HAP-1 (cell line): ENCODE measurements around the gene S100A16.

Experiments
- DNase-seq, 2 experiments: peaks; one replicate each; pipeline ENCODE4 v3.0.0-alpha.2; 2016 to 2020; ENCODE audit warnings: low spot score in 2 of 2
- H3K27me3 ChIP-seq: fragments of 250-450 bp; sonication (Bioruptor Pico); 2 replicates; pipeline ENCODE4 v1.5.1; 2020; ENCODE audit warnings: low read depth, mild to moderate bottlenecking, moderate library complexity
- H3K36me3 ChIP-seq: fragments of 250-450 bp; sonication (Bioruptor Pico); replicated peaks from 2 replicates; pipeline ENCODE4 v1.5.1; 2020; ENCODE audit warnings: mild to moderate bottlenecking
- H3K4me1 ChIP-seq: fragments of 250-450 bp; sonication (Bioruptor Pico); 2 replicates; pipeline ENCODE4 v1.5.1; 2020; ENCODE audit warnings: mild to moderate bottlenecking
- H3K4me3 ChIP-seq: fragments of 250-450 bp; sonication (Bioruptor Pico); 2 replicates; pipeline ENCODE4 v1.5.1; 2020; ENCODE audit warnings: mild to moderate bottlenecking, moderate library complexity
- H3K9me3 ChIP-seq: fragments of 250-450 bp; sonication (Bioruptor Pico); 2 replicates; pipeline ENCODE4 v1.5.1; 2020; ENCODE audit warnings: mild to moderate bottlenecking, moderate library complexity
- in situ Hi-C: fragments of 300-500 bp; cut with MboI; formaldehyde crosslinking; loops from 3 replicates; pipeline ENCODE4 v1.14.3; 2020; ENCODE audit warnings: low sequenced_read_pairs, inconsistent platforms, mixed read lengths

S100A16 gene

DNA sequence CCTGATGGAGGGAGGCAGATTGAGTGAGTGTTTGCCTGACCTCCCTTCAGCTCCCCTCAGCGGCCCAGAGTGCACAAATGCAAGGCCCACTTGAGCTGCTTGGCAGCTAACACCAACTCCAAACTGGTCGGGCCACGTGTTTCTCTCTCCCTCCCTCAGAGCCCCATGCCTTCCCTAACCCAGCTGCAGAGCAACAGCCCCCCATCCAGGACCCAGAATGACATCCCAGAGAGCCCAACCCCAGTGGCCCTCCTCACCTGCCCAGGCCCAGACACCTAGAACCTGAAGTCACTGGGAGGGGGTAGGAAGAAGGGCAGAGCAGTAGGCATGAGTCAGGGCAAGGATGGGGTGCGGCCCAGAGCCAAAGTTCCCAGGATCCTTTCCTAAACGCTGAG, 4.0 kb upstream of the S100A16 start:
- Histone ChIP-seq H3K4me1 (no peaks in the 10 kb centered on the region), H3K27me3 (no peaks in the 10 kb centered on the region), H3K9me3 (no peaks in the 10 kb centered on the region), H3K4me3 (no peak overlapping the region), H3K36me3 (peaks cover 6% of the 10 kb centered on the region)
- in situ Hi-C loops, result no loop called here
- no peak for DNase-seq

DNA sequence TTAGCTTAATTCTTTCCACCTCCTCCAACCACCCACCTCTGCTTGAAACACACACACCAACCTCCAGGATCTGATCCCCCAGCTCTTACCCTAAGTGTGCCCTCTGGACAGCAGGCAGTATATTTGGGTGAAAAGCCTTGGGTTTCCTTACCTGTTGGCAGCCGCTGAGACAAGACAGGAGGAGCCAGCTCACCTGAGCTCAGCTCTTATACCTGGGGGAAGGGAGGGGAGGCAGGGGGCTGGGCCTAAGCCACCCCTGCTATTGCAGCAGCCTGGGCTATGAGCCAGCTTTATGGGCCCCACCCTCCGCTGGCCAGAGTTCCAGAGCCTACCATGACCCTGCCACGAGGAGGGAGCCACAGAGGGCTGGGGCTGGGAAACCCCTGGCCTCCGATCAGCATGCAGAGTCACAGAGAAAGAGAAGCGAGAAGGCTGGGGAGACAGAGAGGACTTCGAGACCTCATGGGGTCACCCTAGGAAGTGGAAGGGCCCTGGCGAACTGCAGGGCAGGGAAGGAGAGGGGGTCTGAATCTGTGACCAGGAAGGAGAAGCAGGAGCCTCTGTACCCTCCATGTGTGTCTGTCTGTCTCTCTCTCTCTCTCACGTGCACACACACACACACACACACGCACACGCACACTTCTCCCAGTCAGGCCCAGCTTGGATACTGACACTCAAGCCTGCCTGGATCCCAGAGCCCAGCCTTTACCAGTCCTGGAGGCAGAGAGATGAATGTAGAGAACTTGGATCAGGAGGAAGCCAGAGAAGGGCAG, 3.4 kb upstream of the S100A16 start, which contains the start of gene S100A14:
S100A14 (minus strand) TSS at position 182 of the 773 bp plus-strand sequence. CDS start 467 bp downstream, outside the sequence.
- Histone ChIP-seq H3K9me3 (no peaks in the 10 kb centered on the region), H3K27me3 (no peaks in the 10 kb centered on the region), H3K4me3 (no peak within 1 kb of the TSS)

DNA sequence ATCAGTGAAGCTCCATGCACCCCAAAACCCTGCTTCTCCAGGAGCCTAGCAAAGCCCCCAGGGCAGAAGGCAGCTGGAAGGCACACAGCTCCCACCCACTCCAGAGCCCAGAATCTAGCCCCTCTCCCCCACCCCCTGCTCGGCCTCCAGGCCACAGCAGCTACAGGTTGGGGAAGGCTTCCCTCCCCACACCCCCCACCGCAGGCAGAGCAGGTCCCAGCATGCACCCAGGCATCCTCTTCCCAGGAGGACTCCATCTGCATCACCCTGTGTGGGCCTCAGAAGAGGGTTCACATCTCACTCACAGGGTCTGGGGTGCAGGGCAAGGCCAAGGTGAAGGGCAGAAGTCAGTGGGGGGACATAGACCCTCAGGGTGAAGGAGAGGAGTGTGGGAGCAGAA, 2.5 kb upstream of the S100A16 start:
- Histone ChIP-seq H3K27me3 (no peaks in the 10 kb centered on the region), H3K4me3 (no peak overlapping the region), H3K9me3 (no peaks in the 10 kb centered on the region), H3K4me1 (no peaks in the 10 kb centered on the region), H3K36me3 (peaks cover 6% of the 10 kb centered on the region)
- DNase-seq, result no peak
- in situ Hi-C loops, result no loop called here

More for the DNA sequence above, 3.4 kb upstream of the S100A16 start, which contains the start of gene S100A14:
- DNase-seq, result no peak
- in situ Hi-C loops, result no loop called here
- Histone ChIP-seq H3K36me3 (peaks cover 6% of the 10 kb centered on the region), H3K4me1 (no peaks in the 10 kb centered on the region)

DNA sequence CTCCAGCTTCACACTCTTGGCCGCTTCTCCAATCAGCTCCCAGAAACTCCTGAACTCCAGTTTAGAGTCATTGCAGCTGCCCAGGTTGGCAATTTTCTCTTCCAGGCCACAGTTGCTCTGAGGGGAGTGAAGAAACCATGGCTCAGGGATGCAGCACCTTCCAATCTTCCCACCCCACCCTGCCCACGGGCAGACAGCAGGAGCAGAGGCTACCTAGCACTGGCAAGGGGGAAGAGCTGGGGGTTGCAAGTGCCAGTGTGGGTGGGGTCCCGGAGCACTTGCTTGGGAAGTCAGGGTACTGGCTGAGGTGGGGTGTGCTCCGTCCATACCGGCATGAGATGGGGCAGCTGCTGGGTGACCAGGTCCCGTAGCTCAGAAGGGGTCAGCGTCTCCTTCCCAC, 2.0 kb upstream of the S100A16 start:
- Histone ChIP-seq H3K4me3 (no peak overlapping the region), H3K4me1 (no peaks in the 10 kb centered on the region), H3K9me3 (no peaks in the 10 kb centered on the region), H3K27me3 (no peaks in the 10 kb centered on the region), H3K36me3 (peaks cover 6% of the 10 kb centered on the region)
- no peak for DNase-seq
- in situ Hi-C loops, result no loop called here

DNA sequence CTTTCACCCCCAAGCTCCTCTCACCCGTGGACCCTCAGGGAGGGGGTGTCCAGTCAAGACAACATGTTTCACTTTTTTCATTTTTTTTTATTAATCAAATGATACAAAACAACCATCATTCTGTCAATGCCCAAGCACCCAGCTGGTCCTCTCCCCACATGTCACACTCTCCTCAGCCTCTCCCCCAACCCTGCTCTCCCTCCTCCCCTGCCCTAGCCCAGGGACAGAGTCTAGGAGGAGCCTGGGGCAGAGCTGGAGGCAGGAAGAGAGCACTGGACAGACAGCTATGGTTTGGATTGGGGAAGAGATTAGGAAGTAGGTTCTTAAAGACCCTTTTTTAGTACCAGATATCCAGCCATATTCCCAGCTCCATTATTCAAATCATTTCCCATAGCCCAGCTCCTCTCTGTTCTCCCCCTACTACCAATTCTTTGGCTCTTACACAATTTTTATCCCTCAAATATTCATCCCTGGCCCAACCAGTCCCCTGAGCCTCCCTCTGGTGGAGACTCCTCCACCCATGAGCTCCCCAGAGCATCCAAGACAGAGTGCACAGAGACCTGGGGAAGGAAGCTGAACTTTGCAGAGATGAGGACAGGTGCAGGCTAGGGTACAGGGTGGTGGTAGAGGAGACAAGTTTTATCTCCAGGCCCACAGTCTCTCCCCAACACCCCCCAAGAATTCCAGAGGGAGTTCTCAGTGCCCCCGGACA, 1.4 kb upstream of the S100A16 start:
- H3K36me3 ChIP-seq, result peaks cover under 1% of the 10 kb centered on the region; the same call in 1 of the 2 replicates
- peaks cover under 1% of the 10 kb centered on the region for H3K4me1 ChIP-seq
- H3K27me3 ChIP-seq, result no peaks in the 10 kb centered on the region
- H3K9me3 ChIP-seq, result no peaks in the 10 kb centered on the region
- in situ Hi-C loops, result no loop called here
- no peak overlapping the region for H3K4me3 ChIP-seq
- no peak for DNase-seq

DNA sequence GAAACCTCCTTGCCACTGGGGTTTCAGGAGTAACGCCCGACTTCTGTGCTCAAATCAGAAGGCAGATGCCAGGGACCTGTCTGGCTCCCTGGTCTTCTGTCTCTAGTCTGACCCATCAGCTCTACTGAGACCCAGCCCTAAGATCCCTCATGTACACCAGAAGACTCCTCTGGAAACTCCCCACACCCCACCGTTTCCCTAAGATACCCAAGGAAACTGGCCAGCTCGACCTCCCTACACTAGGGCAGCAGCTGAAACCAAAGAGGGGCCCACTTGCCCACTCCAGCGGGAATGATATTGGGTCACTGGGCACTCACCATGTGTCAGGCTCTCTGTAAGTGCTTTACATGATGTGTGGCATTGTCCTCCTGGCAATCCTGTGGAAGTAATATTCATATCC, 469 bp upstream of the S100A16 start:
- no peaks in the 10 kb centered on the region for H3K27me3 ChIP-seq
- H3K9me3 ChIP-seq, result no peaks in the 10 kb centered on the region
- H3K36me3 ChIP-seq, result no peaks in the 10 kb centered on the region
- peaks cover 10% of the 10 kb centered on the region for H3K4me1 ChIP-seq
- no peak for DNase-seq
- in situ Hi-C loops, result no loop called here
- H3K4me3 ChIP-seq, result no peak overlapping the region

DNA sequence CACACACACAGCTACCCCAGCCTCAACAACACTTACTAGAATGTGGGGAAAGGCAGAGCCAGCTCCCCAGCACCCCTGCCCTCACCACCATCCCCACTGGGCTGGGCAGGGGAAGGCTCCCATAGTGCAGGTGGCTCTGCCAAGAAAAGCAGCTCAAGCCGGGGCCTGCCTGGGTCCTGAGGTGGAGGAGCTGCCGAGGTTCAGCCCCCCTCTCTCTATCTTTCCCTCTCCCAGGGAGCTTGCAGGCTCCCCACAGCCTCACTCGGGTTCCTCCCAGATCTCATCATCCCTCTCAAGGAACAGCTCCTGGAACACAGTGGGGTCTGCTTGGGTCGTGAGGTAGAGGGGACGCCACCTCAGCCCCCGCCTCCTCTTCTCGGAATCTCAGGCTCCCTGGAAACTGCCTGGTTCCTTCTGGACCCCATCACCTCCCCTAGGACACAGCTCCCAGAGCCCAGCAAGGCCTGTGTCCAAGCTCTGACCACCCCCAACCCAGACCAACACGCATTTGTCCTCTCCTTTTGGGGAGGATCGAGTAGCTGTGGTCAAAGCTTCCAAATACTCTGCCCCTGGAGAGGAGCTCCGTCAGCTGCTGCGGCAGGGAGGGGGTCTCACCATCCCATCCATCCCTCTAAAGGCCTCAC, 704 bp downstream of the S100A16 start:
- H3K27me3 ChIP-seq, result no peaks in the 10 kb centered on the region
- H3K36me3 ChIP-seq, result no peaks in the 10 kb centered on the region
- peaks cover 10% of the 10 kb centered on the region for H3K4me1 ChIP-seq
- in situ Hi-C loops, result no loop called here
- no peak for DNase-seq
- H3K9me3 ChIP-seq, result no peaks in the 10 kb centered on the region
- no peak overlapping the region for H3K4me3 ChIP-seq

DNA sequence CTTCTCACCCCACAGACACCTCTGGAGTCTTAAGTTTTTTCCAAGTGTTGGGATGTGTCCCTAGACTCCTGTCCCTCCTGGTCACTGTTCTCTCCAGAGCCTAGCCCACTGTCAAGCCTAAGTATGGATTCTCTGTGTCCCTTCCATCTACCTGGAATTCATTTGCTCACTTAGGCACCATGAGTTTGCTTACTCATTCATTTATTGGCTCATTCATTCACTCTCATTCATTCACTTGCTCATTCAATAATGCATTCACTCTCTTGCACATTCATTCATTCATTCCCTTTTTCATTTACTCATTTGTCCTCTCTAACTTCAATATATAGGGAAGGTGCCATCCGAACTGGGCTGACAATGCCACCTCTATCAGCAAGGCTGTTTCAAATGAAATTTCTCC, 1.6 kb downstream of the S100A16 start:
- no peaks in the 10 kb centered on the region for H3K36me3 ChIP-seq
- H3K4me1 ChIP-seq, result peaks cover 10% of the 10 kb centered on the region
- no peak overlapping the region for H3K4me3 ChIP-seq
- DNase-seq, result no peak
- in situ Hi-C loops, result no loop called here
- no peaks in the 10 kb centered on the region for H3K9me3 ChIP-seq
- no peaks in the 10 kb centered on the region for H3K27me3 ChIP-seq

DNA sequence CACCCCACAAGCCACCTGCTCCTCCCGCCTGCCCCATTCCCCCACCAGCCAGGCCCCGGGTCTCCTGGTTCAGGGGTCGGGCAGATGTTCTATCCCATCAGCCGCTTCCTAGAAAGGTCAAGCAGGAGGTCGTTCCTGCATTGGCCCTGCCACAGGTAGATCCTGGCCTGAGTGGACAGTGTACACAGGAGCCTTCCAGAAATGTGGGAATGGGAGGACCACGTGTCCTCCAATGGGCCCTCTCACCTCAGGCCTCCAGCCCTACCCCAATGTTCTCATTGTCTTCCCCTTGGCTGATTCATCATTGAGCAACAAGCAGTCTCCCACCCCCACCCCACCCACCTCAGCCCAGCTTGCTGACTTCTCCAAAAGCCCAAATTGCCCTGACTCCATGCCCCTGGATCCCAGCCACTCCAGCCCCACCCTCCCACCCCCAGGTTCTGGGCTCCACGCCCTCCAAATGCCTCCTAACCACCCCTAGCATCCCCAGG, 2.1 kb downstream of the S100A16 start:
- H3K4me3 ChIP-seq, result no peak overlapping the region
- no peaks in the 10 kb centered on the region for H3K27me3 ChIP-seq
- H3K4me1 ChIP-seq, result peaks cover 10% of the 10 kb centered on the region
- in situ Hi-C loops, result no loop called here
- no peaks in the 10 kb centered on the region for H3K9me3 ChIP-seq
- H3K36me3 ChIP-seq, result no peaks in the 10 kb centered on the region
- DNase-seq, result no peak

DNA sequence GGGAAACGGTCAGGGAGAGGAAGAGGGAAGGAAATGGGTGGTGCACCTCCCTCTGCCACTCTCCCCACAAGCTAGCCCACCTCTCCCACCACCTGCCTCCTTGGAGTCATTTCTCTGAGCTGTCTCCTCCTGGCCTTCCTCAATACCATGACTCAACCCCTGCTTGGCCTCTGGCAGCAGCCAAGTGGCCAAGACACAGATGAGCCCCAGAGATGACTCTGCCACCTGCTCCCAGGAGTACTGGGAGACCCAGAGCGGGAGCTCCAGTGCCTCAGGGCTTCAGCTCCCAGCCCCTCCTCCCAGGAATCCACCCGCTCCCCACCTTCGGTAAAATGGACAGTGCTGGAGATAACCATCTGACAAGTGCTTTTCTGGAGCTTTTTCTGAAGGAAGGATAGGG, 2.6 kb downstream of the S100A16 start:
- Histone ChIP-seq H3K9me3 (no peaks in the 10 kb centered on the region), H3K36me3 (no peaks in the 10 kb centered on the region), H3K4me3 (no peak overlapping the region), H3K4me1 (peaks cover 14% of the 10 kb centered on the region), H3K27me3 (no peaks in the 10 kb centered on the region)
- DNase-seq, result no peak
- in situ Hi-C loops, result no loop called here

DNA sequence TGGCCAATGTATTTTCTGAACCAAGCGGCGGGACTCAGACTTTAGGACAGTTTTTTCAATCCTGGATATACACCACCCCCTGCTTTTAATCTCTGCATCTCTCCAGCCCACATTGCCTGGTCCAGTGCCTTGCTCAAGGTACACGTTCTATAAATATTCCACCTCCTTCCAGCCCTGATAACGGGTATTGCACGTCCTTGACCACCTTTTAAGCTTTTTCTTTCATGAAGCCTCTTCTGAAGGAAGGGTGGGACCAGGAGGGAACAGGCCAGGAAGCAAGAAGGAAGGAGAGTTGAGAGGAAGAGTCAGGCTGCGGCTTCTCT, 3.4 kb downstream of the S100A16 start:
- H3K4me1 ChIP-seq, result peaks cover 14% of the 10 kb centered on the region
- no peak for DNase-seq
- H3K9me3 ChIP-seq, result no peaks in the 10 kb centered on the region
- no peaks in the 10 kb centered on the region for H3K36me3 ChIP-seq
- H3K27me3 ChIP-seq, result no peaks in the 10 kb centered on the region
- in situ Hi-C loops, result no loop called here
- no peak overlapping the region for H3K4me3 ChIP-seq

DNA sequence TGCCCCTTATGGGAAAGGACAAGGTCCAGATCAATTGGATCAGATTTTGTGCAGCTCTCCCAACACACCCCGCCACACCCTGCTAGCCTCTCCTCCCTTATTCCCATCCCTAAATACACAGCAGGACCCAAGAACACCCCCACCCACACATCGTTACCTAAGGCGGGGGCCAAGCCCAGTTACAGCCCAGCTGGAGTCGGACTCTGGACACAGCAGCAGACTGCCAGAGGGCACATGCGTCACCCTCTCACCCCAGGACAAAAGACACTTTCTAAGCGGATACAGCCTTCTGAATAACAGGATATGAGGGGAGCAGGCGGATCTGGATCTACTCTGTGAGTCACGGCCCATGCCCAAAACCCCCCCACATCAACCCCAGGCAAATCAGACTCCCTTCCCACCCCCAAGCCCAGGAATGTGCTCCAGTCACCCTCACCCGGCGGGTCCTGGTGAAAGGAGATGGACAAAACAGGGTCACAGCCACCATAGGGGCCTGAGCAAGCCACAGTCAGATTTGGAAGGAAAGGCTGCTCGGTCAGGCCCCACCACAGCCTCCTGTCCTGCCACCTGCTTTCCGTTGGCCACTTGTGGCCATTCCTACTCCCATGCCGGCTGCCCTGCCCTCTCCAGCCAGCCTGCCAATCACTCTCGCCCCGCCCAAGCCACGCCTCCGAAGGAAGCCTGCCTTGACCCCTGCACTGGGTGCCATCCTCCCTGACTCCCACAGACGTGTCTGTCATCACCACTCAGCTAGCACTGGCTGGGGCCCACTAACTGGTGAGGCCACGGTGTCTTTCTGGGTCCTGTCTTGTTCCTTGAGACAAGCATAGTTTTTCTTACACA, 4.0 kb downstream of the S100A16 start:
- no peaks in the 10 kb centered on the region for H3K9me3 ChIP-seq
- H3K36me3 ChIP-seq, result no peaks in the 10 kb centered on the region
- H3K4me3 ChIP-seq, result no peak overlapping the region
- H3K27me3 ChIP-seq, result no peaks in the 10 kb centered on the region
- peak in 1 of 2 experiments; percentile 61 for DNase-seq
- H3K4me1 ChIP-seq, result peaks cover 14% of the 10 kb centered on the region
- in situ Hi-C loops, result no loop called here

DNA sequence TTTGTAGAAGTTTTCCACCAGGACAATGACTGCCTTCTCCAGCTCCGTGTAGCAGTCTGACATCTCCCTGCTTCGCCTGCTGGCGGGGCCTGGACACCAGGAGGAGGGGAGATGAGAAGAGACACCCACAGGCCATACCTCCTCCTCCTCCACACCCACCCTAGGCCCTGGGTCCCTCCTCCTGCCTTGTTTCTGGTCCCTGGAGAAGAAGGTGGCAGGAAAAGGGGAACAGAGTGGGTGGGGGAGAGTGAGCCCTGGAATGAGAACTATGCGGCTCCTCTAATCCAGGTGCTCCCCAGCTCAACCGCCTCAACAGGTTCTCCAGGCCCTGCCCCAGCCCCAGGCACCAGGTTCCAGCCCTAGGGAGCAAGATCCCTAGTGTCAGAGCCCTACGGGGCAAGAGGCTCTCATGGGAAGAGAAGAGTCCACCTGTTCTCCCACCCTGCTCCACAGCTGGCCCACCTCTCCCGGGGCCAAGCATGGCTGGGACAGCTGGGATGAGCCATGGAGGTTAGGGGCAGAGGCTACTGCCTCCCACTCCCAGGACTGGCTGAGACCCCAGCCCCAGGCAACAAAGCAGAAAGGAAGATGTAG, 4.8 kb downstream of the S100A16 start:
- no peak for DNase-seq
- H3K4me3 ChIP-seq, result no peak overlapping the region
- in situ Hi-C loops, result no loop called here
- H3K9me3 ChIP-seq, result no peaks in the 10 kb centered on the region
- peaks cover 14% of the 10 kb centered on the region for H3K4me1 ChIP-seq
- no peaks in the 10 kb centered on the region for H3K36me3 ChIP-seq
- H3K27me3 ChIP-seq, result no peaks in the 10 kb centered on the region
